Measurements from ENCODE around the gene MAPT.
A peak's percentile ranks its signal among the peaks of the same experiment; 100 is the strongest.
"Not testable (repeated sequence)": the region's sequence is repeated elsewhere in the genome, so short reads cannot be mapped to it uniquely, and the experiment has no call there.

Gene MAPT

GRCh38 chr17:45929344-45929743 lies 35.0 kb downstream of the MAPT start:
- DNase-seq (ENCODE audit: low read depth): no peak

GRCh38 chr17:45930420-45930951 lies 36.1 kb downstream of the MAPT start:
- DNase-seq (ENCODE audit: low read depth): no peak

- no peak for DNase-seq (ENCODE audit: low read depth)
Measured at GRCh38 chr17:45931677-45932076, 37.3 kb downstream of the MAPT start.

GRCh38 chr17:45934044-45934979 lies 40.0 kb downstream of the MAPT start:
- DNase-seq (ENCODE audit: low read depth): no peak

GRCh38 chr17:45935197-45935709 lies 40.9 kb downstream of the MAPT start:
- DNase-seq (ENCODE audit: low read depth): no peak

- DNase-seq (ENCODE audit: low read depth): no peak
Measured at GRCh38 chr17:45935710-45936509, 41.6 kb downstream of the MAPT start.

GRCh38 chr17:45936610-45937009 lies 42.3 kb downstream of the MAPT start:
- DNase-seq (ENCODE audit: low read depth): no peak

- DNase-seq (ENCODE audit: low read depth): not testable (repeated sequence)
Measured at GRCh38 chr17:45937186-45937585, 42.8 kb downstream of the MAPT start.

- no peak for DNase-seq (ENCODE audit: low read depth)
Measured at GRCh38 chr17:45939395-45939794, 45.0 kb downstream of the MAPT start.

GRCh38 chr17:45940293-45940692 lies 45.9 kb downstream of the MAPT start:
- DNase-seq (ENCODE audit: low read depth): no peak

GRCh38 chr17:45940826-45941225 lies 46.5 kb downstream of the MAPT start:
- no peak for DNase-seq (ENCODE audit: low read depth)

GRCh38 chr17:45941395-45941794 lies 47.0 kb downstream of the MAPT start:
- DNase-seq (ENCODE audit: low read depth): no peak

- DNase-seq (ENCODE audit: low read depth): no peak
Measured at GRCh38 chr17:45942284-45942683, 47.9 kb downstream of the MAPT start.

- DNase-seq (ENCODE audit: low read depth): no peak
Measured at GRCh38 chr17:45946841-45947256, 52.5 kb downstream of the MAPT start.

GRCh38 chr17:45948498-45948880 lies 54.1 kb downstream of the MAPT start:
- DNase-seq (ENCODE audit: low read depth): no peak

- DNase-seq (ENCODE audit: low read depth): peak; percentile 33
Measured at GRCh38 chr17:45948881-45949624, 54.7 kb downstream of the MAPT start.

GRCh38 chr17:45949755-45950320 lies 55.5 kb downstream of the MAPT start:
- no peak for DNase-seq (ENCODE audit: low read depth)

- DNase-seq (ENCODE audit: low read depth): no peak
Measured at GRCh38 chr17:45950888-45951287, 56.5 kb downstream of the MAPT start.

- no peak for DNase-seq (ENCODE audit: low read depth)
Measured at GRCh38 chr17:45951403-45951802, 57.0 kb downstream of the MAPT start.

GRCh38 chr17:45951941-45952340 lies 57.6 kb downstream of the MAPT start:
- no peak for DNase-seq (ENCODE audit: low read depth)

GRCh38 chr17:45952814-45953320 lies 58.5 kb downstream of the MAPT start:
- no peak for DNase-seq (ENCODE audit: low read depth)
